IPS DF 6.9 (cell line): Measurements from ENCODE around the gene AFAP1.

ENCODE experiments used
- DNase-seq: peaks from one replicate; pipeline ENCODE4 v3.0.0-alpha.2; 2013; ENCODE audit warnings: low read depth, low spot score
- H3K27ac ChIP-seq: one replicate; pipeline ENCODE4 v1.5.1; 2013; ENCODE audit warnings: low read length, control low read depth
- H3K27me3 ChIP-seq: 2 replicates; pipeline ENCODE4 v1.6.1; 2013; ENCODE audit warnings: mild to moderate bottlenecking, low read length; ENCODE audit not compliant: control insufficient read depth, insufficient read depth
- H3K36me3 ChIP-seq: 2 replicates; pipeline ENCODE4 v1.6.1; 2013; ENCODE audit warnings: low read length; ENCODE audit not compliant: control insufficient read depth, insufficient read depth
- H3K4me1 ChIP-seq: 2 replicates; pipeline ENCODE4 v1.6.1; 2013; ENCODE audit warnings: low read length; ENCODE audit not compliant: control insufficient read depth, insufficient read depth
- H3K4me3 ChIP-seq: 2 replicates; pipeline ENCODE4 v1.5.1; 2013; ENCODE audit warnings: mild to moderate bottlenecking, low read length
- H3K9me3 ChIP-seq: 2 replicates; pipeline ENCODE4 v1.6.1; 2013; ENCODE audit warnings: low read length, inconsistent platforms; ENCODE audit not compliant: control insufficient read depth, insufficient read depth
- WGBS: extraction: QIAGEN DNeasy Blood & Tissue Kit; methylation state at CpG from one replicate; pipeline ENCODE4 v1.1.7; 2013; ENCODE audit warnings: mixed read lengths, missing lambda C conversion rate; ENCODE audit not compliant: insufficient read length, insufficient coverage; 5-methylcytosine and 5-hydroxymethylcytosine counted together

The AFAP1 gene

GRCh38 chr4:7762376-7763030 lies 177.2 kb downstream of the AFAP1 start:
- Histone ChIP-seq H3K4me1 (no peaks in the 10 kb centered on the region), H3K9me3 (no peaks in the 10 kb centered on the region), H3K27ac (no peak overlapping the region), H3K36me3 (no peaks in the 10 kb centered on the region), H3K27me3 (no peaks in the 10 kb centered on the region), H3K4me3 (no peak overlapping the region)
- DNase-seq: no peak
- no CpG with 5 or more reads among the region's 15 CpGs for WGBS

DNA sequence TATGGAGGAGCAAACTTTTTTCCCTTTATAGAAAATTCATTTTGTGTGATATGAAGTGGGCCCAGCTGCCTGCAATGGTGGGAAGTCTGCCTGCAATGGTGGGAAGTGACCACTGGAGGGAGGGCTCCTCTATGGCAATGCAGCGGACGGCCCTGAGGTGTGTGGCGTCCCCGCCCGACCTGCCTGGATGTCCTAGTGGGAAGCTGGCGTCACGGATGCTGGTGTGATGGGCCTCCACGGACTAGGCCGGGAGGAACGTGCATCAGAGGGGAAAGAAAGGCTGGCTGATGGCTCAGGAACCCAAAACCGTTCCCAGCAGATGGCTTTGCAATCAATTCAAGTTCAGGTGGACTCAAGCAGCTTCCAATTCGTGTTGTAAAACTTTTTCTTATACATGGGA lies 177.9 kb downstream of the AFAP1 start:
- H3K27me3 ChIP-seq: no peaks in the 10 kb centered on the region
- WGBS: no CpG with 5 or more reads among the region's 12 CpGs
- H3K36me3 ChIP-seq: no peaks in the 10 kb centered on the region
- H3K9me3 ChIP-seq: no peaks in the 10 kb centered on the region
- H3K27ac ChIP-seq: no peak overlapping the region
- no peaks in the 10 kb centered on the region for H3K4me1 ChIP-seq
- H3K4me3 ChIP-seq: no peak overlapping the region
- DNase-seq: peak; percentile 48

DNA sequence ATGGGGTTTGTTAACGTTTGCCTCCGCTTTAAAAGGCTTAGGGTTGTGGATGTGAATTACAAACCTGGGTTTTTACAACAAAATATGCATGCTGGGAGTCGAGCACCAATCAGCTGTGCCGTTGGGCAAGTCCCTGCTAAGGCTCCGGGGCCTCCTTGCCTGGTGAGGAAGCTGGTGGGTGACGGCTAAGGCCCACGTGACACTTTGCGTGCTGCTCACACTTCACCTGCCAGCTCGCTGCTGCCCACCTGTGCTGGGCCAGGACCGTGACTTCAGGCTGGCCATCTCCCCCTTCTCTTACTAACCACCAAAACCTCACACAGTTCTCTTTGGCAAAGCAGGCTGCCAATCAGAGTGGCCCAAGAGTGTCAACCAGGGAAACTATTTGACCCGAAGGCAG lies 178.3 kb downstream of the AFAP1 start:
- H3K9me3 ChIP-seq: no peaks in the 10 kb centered on the region
- no peaks in the 10 kb centered on the region for H3K27me3 ChIP-seq
- no peak for DNase-seq
- no peaks in the 10 kb centered on the region for H3K36me3 ChIP-seq
- H3K4me3 ChIP-seq: no peak overlapping the region
- no peak overlapping the region for H3K27ac ChIP-seq
- no CpG with 5 or more reads among the region's 11 CpGs for WGBS
- H3K4me1 ChIP-seq: no peaks in the 10 kb centered on the region

DNA sequence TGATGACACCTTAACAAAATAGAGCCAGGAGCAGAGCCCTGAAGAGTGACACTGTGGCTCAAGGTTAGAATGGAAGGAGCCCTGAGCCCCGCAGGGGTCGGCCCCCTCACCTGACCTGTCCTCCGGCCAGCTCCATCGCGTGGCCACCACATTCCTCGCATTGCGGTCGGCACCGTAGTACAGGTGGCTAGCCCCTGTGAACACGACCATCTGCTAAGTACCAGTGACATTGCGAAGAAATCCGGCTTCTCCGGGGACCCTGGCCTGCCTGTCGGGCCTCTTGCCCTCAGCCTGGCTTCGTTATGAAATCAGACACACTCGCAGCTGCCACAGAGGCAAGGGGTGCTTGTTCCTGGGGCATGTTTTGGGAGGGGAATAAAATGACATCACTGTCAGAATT lies 179.0 kb downstream of the AFAP1 start:
- Histone ChIP-seq H3K27ac (no peak overlapping the region), H3K4me1 (no peaks in the 10 kb centered on the region; the same call in 1 of the 2 replicates), H3K27me3 (no peaks in the 10 kb centered on the region), H3K4me3 (no peak overlapping the region), H3K9me3 (no peaks in the 10 kb centered on the region), H3K36me3 (no peaks in the 10 kb centered on the region)
- WGBS: no CpG with 5 or more reads among the region's 16 CpGs
- DNase-seq: no peak

DNA sequence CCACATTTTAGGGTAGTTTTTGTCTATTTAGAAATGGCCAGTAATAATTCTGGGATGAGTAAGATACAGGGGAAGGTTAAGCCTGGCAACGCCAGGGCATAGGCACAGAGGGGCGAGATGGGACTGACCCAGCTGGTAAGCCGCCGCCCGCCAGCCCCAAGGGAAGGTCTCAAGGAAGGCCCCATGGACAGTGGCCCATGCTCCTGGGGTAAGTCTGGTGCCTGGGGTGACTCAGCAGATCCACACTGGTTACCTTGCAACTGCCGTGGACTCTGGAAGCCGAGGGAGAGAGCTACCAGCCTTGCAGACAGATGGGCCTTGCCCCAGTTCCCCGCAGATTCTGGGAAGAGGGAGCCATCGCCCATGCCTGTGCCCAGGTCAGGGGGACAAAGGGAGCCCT lies 179.4 kb downstream of the AFAP1 start:
- H3K27ac ChIP-seq: no peak overlapping the region
- H3K4me1 ChIP-seq: no peaks in the 10 kb centered on the region; the same call in 1 of the 2 replicates
- DNase-seq: no peak
- H3K27me3 ChIP-seq: no peaks in the 10 kb centered on the region
- no CpG with 5 or more reads among the region's 9 CpGs for WGBS
- no peaks in the 10 kb centered on the region for H3K36me3 ChIP-seq
- no peak overlapping the region for H3K4me3 ChIP-seq
- no peaks in the 10 kb centered on the region for H3K9me3 ChIP-seq

- no CpG with 5 or more reads among the region's 7 CpGs for WGBS
- H3K27ac ChIP-seq: no peak overlapping the region
- no peaks in the 10 kb centered on the region for H3K9me3 ChIP-seq
- no peak for DNase-seq
- H3K4me3 ChIP-seq: no peak overlapping the region
- no peaks in the 10 kb centered on the region for H3K27me3 ChIP-seq
- no peaks in the 10 kb centered on the region; the same call in 1 of the 2 replicates for H3K4me1 ChIP-seq
- H3K36me3 ChIP-seq: no peaks in the 10 kb centered on the region
These were observed 180.0 kb downstream of the AFAP1 start for GRCh38 chr4:7759635-7760034.

- DNase-seq: no peak
- H3K9me3 ChIP-seq: no peaks in the 10 kb centered on the region
- H3K27ac ChIP-seq: no peak overlapping the region
- no peaks in the 10 kb centered on the region; the same call in 1 of the 2 replicates for H3K4me1 ChIP-seq
- no peaks in the 10 kb centered on the region for H3K27me3 ChIP-seq
- WGBS: no CpG with 5 or more reads among the region's 12 CpGs
- no peak overlapping the region for H3K4me3 ChIP-seq
- H3K36me3 ChIP-seq: no peaks in the 10 kb centered on the region
These were observed 180.4 kb downstream of the AFAP1 start for GRCh38 chr4:7759216-7759615.

- no peak overlapping the region for H3K4me3 ChIP-seq
- H3K4me1 ChIP-seq: no peaks in the 10 kb centered on the region; the same call in 1 of the 2 replicates
- H3K27me3 ChIP-seq: no peaks in the 10 kb centered on the region
- DNase-seq: no peak
- no CpG with 5 or more reads among the region's 11 CpGs for WGBS
- no peaks in the 10 kb centered on the region for H3K36me3 ChIP-seq
- no peak overlapping the region for H3K27ac ChIP-seq
- no peaks in the 10 kb centered on the region for H3K9me3 ChIP-seq
These were observed 181.2 kb downstream of the AFAP1 start for GRCh38 chr4:7758476-7758875.

GRCh38 chr4:7757501-7758471 lies 181.9 kb downstream of the AFAP1 start:
- DNase-seq: no peak
- Histone ChIP-seq H3K27ac (no peak overlapping the region), H3K4me1 (no peaks in the 10 kb centered on the region; the same call in 1 of the 2 replicates), H3K27me3 (no peaks in the 10 kb centered on the region), H3K9me3 (no peaks in the 10 kb centered on the region), H3K36me3 (no peaks in the 10 kb centered on the region), H3K4me3 (no peak overlapping the region)
- no CpG with 5 or more reads among the region's 22 CpGs for WGBS

GRCh38 chr4:7756561-7757355 lies 182.9 kb downstream of the AFAP1 start:
- no peak for DNase-seq
- Histone ChIP-seq H3K4me1 (no peaks in the 10 kb centered on the region; the same call in 1 of the 2 replicates), H3K27me3 (no peaks in the 10 kb centered on the region), H3K36me3 (no peaks in the 10 kb centered on the region), H3K9me3 (no peaks in the 10 kb centered on the region), H3K27ac (no peak overlapping the region), H3K4me3 (no peak overlapping the region)
- no CpG with 5 or more reads among the region's 32 CpGs for WGBS
